Measurements from ENCODE around the gene DCDC2C. TPM values are rescaled to one million over a fixed set of nuclear protein-coding genes. Genes with fewer than 3 reads are reported as not detected.

DCDC2C gene
- total and polyA plus RNA-seq, 2 of the 4 experiments (the other 2 are of a cell fraction) = not detected

- POLR2A ChIA-PET (ENCODE audit: unreplicated experiment) = no interaction called here
- Histone ChIP-seq H4K91ac (ENCODE audit: insufficient read depth, low read depth, low read length) (no peak overlapping the region), H3K18ac (ENCODE audit: low read depth, low read length) (no peak overlapping the region), H3K4ac (ENCODE audit: low read depth, low read length) (no peak overlapping the region), H2AFZ (replicated peaks; ENCODE audit: low read length, poor library complexity) (no peak overlapping the region), H3K27me3 (ENCODE audit: control insufficient read depth, insufficient read depth, low read length) (no peaks in the 10 kb centered on the region), H3K4me2 (ENCODE audit: low read depth, low read length) (no peak overlapping the region), H4K20me1 (ENCODE audit: insufficient read depth, low read length) (no peaks in the 10 kb centered on the region), H2AK9ac (replicated peaks; ENCODE audit: low read depth, low read length, poor library complexity) (no peak overlapping the region), H3K27ac (ENCODE audit: insufficient read depth, low read length) (no peak overlapping the region), H3K9ac (ENCODE audit: low read depth, low read length) (no peak overlapping the region), H2AK5ac (ENCODE audit: low read depth, low read length) (0 out of 2 replicates have a peak overlapping the region, but pooled peaks have one; percentile 23), H3K56ac (ENCODE audit: extremely low read depth, insufficient read depth, low read length) (no peak overlapping the region), H2BK5ac (ENCODE audit: low read depth, low read length, poor library complexity, severe bottlenecking) (no peak overlapping the region), H4K8ac (ENCODE audit: low read depth in 2 of 2, low read length in 2 of 2) (no peak overlapping the region), H3K14ac (replicated peaks; ENCODE audit: low read depth, low read length) (no peak overlapping the region), H2BK15ac (ENCODE audit: low read depth, low read length) (no peak overlapping the region; the same call in 2 of the 3 replicates), H3K23ac (ENCODE audit: low read depth, low read length) (no peak overlapping the region), H3K4me3 (ENCODE audit: insufficient read depth, low read depth, low read length) (no peak overlapping the region), H3K36me3 (ENCODE audit: control insufficient read depth, insufficient read depth, low read length) (no peaks in the 10 kb centered on the region), H3K4me1 (ENCODE audit: control insufficient read depth, insufficient read depth, low read length) (no peaks in the 10 kb centered on the region; the same call in 1 of the 2 replicates), H3K79me1 (ENCODE audit: low read depth in 1 of 2, low read length in 2 of 2) (no peaks in the 10 kb centered on the region), H3K9me1 (ENCODE audit: insufficient read depth, low read length) (no peaks in the 10 kb centered on the region), H3K9me3 (ENCODE audit: control insufficient read depth, insufficient read depth, low read length) (no peaks in the 10 kb centered on the region), H2BK20ac (ENCODE audit: low read depth, low read length) (no peak overlapping the region), H4K5ac (ENCODE audit: low read depth, low read length) (no peak overlapping the region), H2BK120ac (ENCODE audit: low read depth, low read length) (no peak overlapping the region)
- BruUV-seq (replicated peaks) = no TSS peak
- intact Hi-C loops (cut with micrococcal nuclease) = no loop called here
- dilution Hi-C loops (cut with HindIII; ENCODE audit: low sequenced_read_pairs, unreplicated experiment) = no loop called here
- ATAC-seq (ENCODE audit: low read depth) (no peak), DNase-seq (no peak)
- TF ChIP-seq ELK1 (IDR thresholded peaks at IDR 0.05; ENCODE audit: borderline replicate concordance, low read depth, low read length) = no peak
- no peak for TF ChIP-seq BHLHE40 (IDR thresholded peaks at IDR 0.05; ENCODE audit: low read depth, low read length)
- TF ChIP-seq MAFK (IDR thresholded peaks at IDR 0.05; ENCODE audit: low read depth, low read length) = no peak
- no peak for TF ChIP-seq SMC3 (IDR thresholded peaks at IDR 0.05; ENCODE audit: low read depth, low read length)
- TF ChIP-seq MXI1 (IDR thresholded peaks at IDR 0.05; ENCODE audit: borderline replicate concordance, low read depth, low read length) = no peak
- no peak for TF ChIP-seq POLR2A (IDR thresholded peaks at IDR 0.05; ENCODE audit: low read depth, low read length)
- no peak for TF ChIP-seq FOS (IDR thresholded peaks at IDR 0.05; ENCODE audit: low read depth, low read length)
- no peak for TF ChIP-seq CEBPB (IDR thresholded peaks at IDR 0.05; ENCODE audit: low read depth, low read length)
- TF ChIP-seq CHD1 (IDR thresholded peaks at IDR 0.05; ENCODE audit: low read depth, low read length) = no peak
- TF ChIP-seq RFX5 (IDR thresholded peaks at IDR 0.05; ENCODE audit: low read depth, low read length) = no peak
- in situ Hi-C loops (cut with MboI; ENCODE audit: low sequenced_read_pairs) = no loop called here
- WGBS, 2 experiments (ENCODE audit: extremely low coverage in 2 of 2, insufficient read length in 1 of 2) = no CpG with 5 or more reads among the region's 24 CpGs
- CTCF ChIA-PET = interaction anchor here (0.7 to 3.4 kb wide), 5 partner anchors 10 to 50 kb away, joined by 3 to 41 read pairs (median 4); no protein-coding TSS in a partner anchor
Measured at GRCh38 chr2:3778851-3779495, 75.6 kb downstream of the DCDC2C start.
